K562 (cell line): ENCODE measurements around the gene FRMD1. TPM values are rescaled to one million over a fixed set of nuclear protein-coding genes. Genes with fewer than 3 reads are reported as not detected.

Source experiments
- ATAC-seq: fragments of 200-7000 bp; cut with Tn5 transposase; 3 replicates; pipeline ENCODE4 v1.9.1; 2020; ENCODE audit warnings: moderate library complexity
- BruUV-seq: library from RNA; stranded (reverse); fragments of 400-500 nt; replicated peaks from 2 replicates; lab custom pipeline; 2021; lab: Mats Ljungman, UMichigan
- CTCF ChIA-PET: fragments of 300-600 bp; formaldehyde crosslinking; extraction: SDS; loops from one replicate; lab custom pipeline; 2021; ENCODE audit warnings: low intra/inter-chr PET ratio; lab: Yijun Ruan, JAX
- POLR2A ChIA-PET: fragments of 300-600, 350-650 bp; sonication (Branson Sonifier 250); formaldehyde crosslinking; extraction: SDS; loops from one replicate; lab custom pipeline; 2021; ENCODE audit warnings: antibody characterized with exemption, inconsistent platforms; lab: Yijun Ruan, JAX
- DNase-seq, 4 experiments: peaks; one replicate each; pipeline versions ENCODE4 v3.0.0 to v3.0.0-alpha.2; 2011 to 2018; ENCODE audit warnings: low spot score in 3 of 4, mixed read lengths in 3 of 4; ENCODE audit errors: extremely low read depth in 1 of 4
- FAIRE-seq: peaks from 2 replicates; lab custom pipeline; 2011; peaks lifted over from hg19 to GRCh38; lab: Jason Lieb, UNC
- H2AFZ ChIP-seq: 2 replicates; pipeline ENCODE4 v1.6.0; 2011; ENCODE audit warnings: low read depth, low read length, control low read depth, inconsistent platforms
- H3K27ac ChIP-seq: fragments of 200-600 bp; 3 replicates; pipeline ENCODE4 v1.8.0; 2011; ENCODE audit warnings: low read depth, mild to moderate bottlenecking, control low read depth, inconsistent platforms, low read length, moderate library complexity, mixed read lengths; ENCODE audit errors: extremely low read depth
- H3K27me3 ChIP-seq, 2 experiments: fragments of 300-600 bp in 1 of 2; 2 replicates in 1 of 2; 3 replicates in 1 of 2; pipeline versions ENCODE4 v1.6.0 to v1.8.0; 2011; ENCODE audit warnings: inconsistent platforms in 2 of 2, low read length in 2 of 2, mild to moderate bottlenecking in 1 of 2, mixed read lengths in 1 of 2, moderate library complexity in 1 of 2; ENCODE audit not compliant: control insufficient read depth in 2 of 2, insufficient read depth in 2 of 2
- H3K36me3 ChIP-seq: fragments of 300-600 bp; 3 replicates; pipeline ENCODE4 v1.8.0; 2011; ENCODE audit warnings: mild to moderate bottlenecking, low read length, inconsistent platforms; ENCODE audit not compliant: control insufficient read depth, insufficient read depth
- H3K4me1 ChIP-seq, 2 experiments: fragments of 200-600 bp in 1 of 2; replicated peaks in 1 of 2; 2 replicates in 1 of 2; 3 replicates in 1 of 2; pipeline versions ENCODE4 v1.5.1 to v1.8.0; 2011; ENCODE audit warnings: inconsistent platforms in 2 of 2, low read length in 2 of 2, mild to moderate bottlenecking in 1 of 2, mixed read lengths in 1 of 2, moderate library complexity in 1 of 2; ENCODE audit not compliant: control insufficient read depth in 2 of 2, insufficient read depth in 2 of 2
- H3K4me2 ChIP-seq: 2 replicates; pipeline ENCODE4 v1.6.1; 2011; ENCODE audit warnings: low read length, control low read depth, inconsistent platforms, mixed read lengths; ENCODE audit not compliant: insufficient read depth
- H3K4me3 ChIP-seq: fragments of 200-600 bp; sonication (generic), shearing (Covaris generic); 2 replicates; pipeline ENCODE4 v1.5.1; 2016; ENCODE audit warnings: control low read depth, inconsistent platforms
- H3K79me2 ChIP-seq: fragments of 200-600 bp; 3 replicates; pipeline ENCODE4 v1.8.0; 2011; ENCODE audit warnings: low read length, inconsistent platforms; ENCODE audit not compliant: control insufficient read depth, insufficient read depth
- H3K9ac ChIP-seq, 2 experiments: 2 replicates each; pipeline versions ENCODE4 v1.6.0 to v1.6.1; 2011; ENCODE audit warnings: low read depth in 2 of 2, low read length in 2 of 2, control low read depth in 1 of 2, inconsistent platforms in 1 of 2, mild to moderate bottlenecking in 1 of 2, mixed read lengths in 1 of 2; ENCODE audit not compliant: insufficient read depth in 1 of 2
- H3K9me1 ChIP-seq: one replicate; pipeline ENCODE4 v1.6.0; 2011; ENCODE audit warnings: inconsistent platforms, mild to moderate bottlenecking, low read length, moderate library complexity; ENCODE audit not compliant: control insufficient read depth, insufficient read depth
- H3K9me3 ChIP-seq: replicated peaks from 2 replicates; pipeline ENCODE4 v1.5.1; 2011; ENCODE audit warnings: low read depth, low read length, inconsistent platforms; ENCODE audit not compliant: control insufficient read depth, insufficient read depth
- H4K20me1 ChIP-seq: replicated peaks from 2 replicates; pipeline ENCODE4 v1.6.1; 2011; ENCODE audit warnings: low read length, inconsistent platforms, mixed read lengths; ENCODE audit not compliant: control insufficient read depth, insufficient read depth
- GABPA ChIP-seq: fragments of 200-800 bp; sonication (Bioruptor generic); conservative IDR thresholded peaks from 2 replicates; pipeline ENCODE4 v1.6.1; 2016; ENCODE audit warnings: low read depth, missing genetic modification characterization, missing compliant biosample characterization
- GTF2A2 ChIP-seq: IDR thresholded peaks from 2 replicates; pipeline ENCODE4 v1.6.1; 2016; ENCODE audit warnings: mild to moderate bottlenecking, missing genetic modification characterization, missing compliant biosample characterization
- MECOM ChIP-seq: fragments of 250-450 bp; sonication (Bioruptor Pico); IDR thresholded peaks from 2 replicates; pipeline ENCODE4 v1.8.0; 2022; ENCODE audit warnings: inconsistent platforms
- NR2C2 ChIP-seq, 2 experiments: fragments of 200-800 bp in 1 of 2; sonication (Bioruptor generic) in 1 of 2; sonication (generic) in 1 of 2; formaldehyde crosslinking in 1 of 2; IDR thresholded peaks; 2 replicates each; pipeline versions ENCODE4 v1.6.1 to v1.8.0; 2016 to 2022; ENCODE audit warnings: mild to moderate bottlenecking in 1 of 2, missing compliant biosample characterization in 1 of 2, missing genetic modification characterization in 1 of 2, missing genetic modification reagents in 1 of 2
- POLR3G ChIP-seq: IDR thresholded peaks from 2 replicates; pipeline ENCODE4 v1.6.1; 2011; ENCODE audit not compliant: insufficient read length, insufficient replicate concordance; ENCODE audit errors: extremely low read depth
- SETDB1 ChIP-seq: IDR thresholded peaks from one replicate; pipeline ENCODE4 v1.6.1; 2012; ENCODE audit warnings: low read length, control low read depth, inconsistent platforms
- TCF7 ChIP-seq: sonication (generic); IDR thresholded peaks from 2 replicates; pipeline ENCODE4 v1.6.1; 2016; ENCODE audit warnings: antibody characterized with exemption, borderline replicate concordance
- THAP12 ChIP-seq: fragments of 250-450 bp; sonication (Bioruptor Pico); IDR thresholded peaks from 2 replicates; pipeline ENCODE4 v1.9.0; 2021; ENCODE audit warnings: mild to moderate bottlenecking, inconsistent platforms
- THAP7 ChIP-seq: fragments of 250-450 bp; sonication (Bioruptor Pico); IDR thresholded peaks from 2 replicates; pipeline ENCODE4 v1.5.0; 2021
- XRCC3 ChIP-seq: fragments of 450-650 bp; IDR thresholded peaks from 2 replicates; pipeline ENCODE4 v1.6.1; 2017; ENCODE audit warnings: mild to moderate bottlenecking, moderate library complexity
- XRCC4 ChIP-seq: IDR thresholded peaks from one replicate; pipeline ENCODE4 v1.6.1; 2011; ENCODE audit not compliant: insufficient read depth, insufficient read length; ENCODE audit errors: extremely low read depth
- ZNF224 ChIP-seq: sonication (generic); formaldehyde crosslinking; IDR thresholded peaks from 2 replicates; pipeline ENCODE4 v1.8.0; 2022; ENCODE audit warnings: mild to moderate bottlenecking, missing genetic modification reagents
- ZNF436 ChIP-seq: fragments of 250-450, 450-650 bp; sonication (Bioruptor Pico); formaldehyde crosslinking; IDR thresholded peaks from 2 replicates; pipeline ENCODE4 v1.7.0; 2020; ENCODE audit warnings: mild to moderate bottlenecking
- ZNF75A ChIP-seq: fragments of 450-650 bp; formaldehyde crosslinking; IDR thresholded peaks from 2 replicates; pipeline ENCODE4 v1.4.0; 2020; ENCODE audit warnings: mild to moderate bottlenecking
- WGBS: fragments of 100-300 bp; shearing (Covaris generic); methylation state at CpG from one replicate; pipeline ENCODE4 v1.1.6; 2016; ENCODE audit warnings: low coverage, mixed read lengths; ENCODE audit not compliant: insufficient coverage; ENCODE audit errors: missing lambda C conversion rate; 5-methylcytosine and 5-hydroxymethylcytosine counted together
- in situ Hi-C: fragments of 300-500 bp; cut with MboI; formaldehyde crosslinking; loops from 4 replicates; pipeline ENCODE4 v1.15.0; 2018; ENCODE audit warnings: inconsistent platforms, mixed read lengths
- intact Hi-C: fragments of 100-400 bp; cut with micrococcal nuclease; formaldehyde crosslinking; loops from 2 replicates; pipeline ENCODE4 v1.14.2; 2022
- polyA plus RNA-seq, 8 experiments: library from polyadenylated mRNA; depleted of rRNA in 4 of 8; stranded (reverse) in 5 of 8; unstranded in 3 of 8; fragments of >200 nt; fragmentation: Nextera tagmentation in 2 of 8; fragmentation: Illumina TruSeq in 1 of 8; extraction: Ambion mirVana in 2 of 8; extraction: Trizol in 1 of 8; gene quantifications; 2 replicates each; pipeline versions ENCODE4 v1.2.1 to v1.2.3, GENCODE V29; 2011 to 2014; ENCODE audit warnings: inconsistent platforms in 1 of 8, missing spikeins in 1 of 8
- total RNA-seq, 7 experiments: library from RNA; depleted of rRNA in 6 of 7; stranded (reverse); fragments of >200 nt in 6 of 7; fragmentation: Illumina TruSeq in 2 of 7; extraction: Trizol in 2 of 7; gene quantifications; 2 replicates each; pipeline versions ENCODE4 v1.2.1 to v1.2.3, GENCODE V29; 2011 to 2021; ENCODE audit warnings: low replicate concordance in 1 of 7
- TF ChIP-seq, protein P1 (sequence below): fragments of 250-450 bp; sonication (Bioruptor Pico); IDR thresholded peaks from 2 replicates; pipeline ENCODE4 v1.4.0; 2020; ENCODE audit warnings: mild to moderate bottlenecking, moderate library complexity
- TF ChIP-seq, protein P2 (sequence below): fragments of 450-650 bp; formaldehyde crosslinking; IDR thresholded peaks from 2 replicates; pipeline ENCODE4 v1.4.0; 2020; ENCODE audit warnings: mild to moderate bottlenecking, moderate library complexity

Gene FRMD1
- total and polyA plus RNA-seq, 9 of the 15 experiments (the other 6 are each of a cell fraction or from before 2014, with no cell fraction given): 0.01 to 0.04 (median 0.01) TPM; not detected in 6

- Histone ChIP-seq H3K9ac (no peak overlapping the region), H3K9me1 (no peaks in the 10 kb centered on the region), H3K4me2 (no peak overlapping the region), H3K9me3 (no peaks in the 10 kb centered on the region), H3K27me3 (peaks cover 14 to 54% of the 10 kb centered on the region in 2 experiments; a peak in 4 of 5 replicates), H2AFZ (no peak overlapping the region), H3K36me3 (no peaks in the 10 kb centered on the region), H3K79me2 (no peaks in the 10 kb centered on the region), H3K4me3 (no peak overlapping the region), H4K20me1 (no peaks in the 10 kb centered on the region; the same call in 1 of the 2 replicates), H3K27ac (no peak overlapping the region), H3K4me1 (no peaks in the 10 kb centered on the region)
- POLR2A ChIA-PET: no interaction called here
- WGBS: 0% methylated on average over 7 of the region's 7 CpGs
- FAIRE-seq (no peak), ATAC-seq (no peak), DNase-seq (no peak)
- intact Hi-C loops: no loop called here
- BruUV-seq: no TSS peak
- in situ Hi-C loops: no loop called here
- CTCF ChIA-PET: no interaction called here
- TF ChIP-seq GABPA (no peak), THAP7 (CRISPR knock-in tag) (no peak), POLR3G (no peak), THAP12 (no peak), TCF7 (no peak), ZNF436 (CRISPR knock-in tag) (no peak), ZNF75A (CRISPR knock-in tag) (no peak), MECOM (no peak), XRCC3 (no peak), NR2C2 (CRISPR knock-in tag; IDR thresholded peaks at IDR 0.05) (no peak), NR2C2 (tag; IDR thresholded peaks at IDR 0.05) (no peak), SETDB1 (no peak), ZNF224 (CRISPR knock-in tag) (no peak), GTF2A2 (tag) (no peak), XRCC4 (no peak)
- TF ChIP-seq, protein P1, sequence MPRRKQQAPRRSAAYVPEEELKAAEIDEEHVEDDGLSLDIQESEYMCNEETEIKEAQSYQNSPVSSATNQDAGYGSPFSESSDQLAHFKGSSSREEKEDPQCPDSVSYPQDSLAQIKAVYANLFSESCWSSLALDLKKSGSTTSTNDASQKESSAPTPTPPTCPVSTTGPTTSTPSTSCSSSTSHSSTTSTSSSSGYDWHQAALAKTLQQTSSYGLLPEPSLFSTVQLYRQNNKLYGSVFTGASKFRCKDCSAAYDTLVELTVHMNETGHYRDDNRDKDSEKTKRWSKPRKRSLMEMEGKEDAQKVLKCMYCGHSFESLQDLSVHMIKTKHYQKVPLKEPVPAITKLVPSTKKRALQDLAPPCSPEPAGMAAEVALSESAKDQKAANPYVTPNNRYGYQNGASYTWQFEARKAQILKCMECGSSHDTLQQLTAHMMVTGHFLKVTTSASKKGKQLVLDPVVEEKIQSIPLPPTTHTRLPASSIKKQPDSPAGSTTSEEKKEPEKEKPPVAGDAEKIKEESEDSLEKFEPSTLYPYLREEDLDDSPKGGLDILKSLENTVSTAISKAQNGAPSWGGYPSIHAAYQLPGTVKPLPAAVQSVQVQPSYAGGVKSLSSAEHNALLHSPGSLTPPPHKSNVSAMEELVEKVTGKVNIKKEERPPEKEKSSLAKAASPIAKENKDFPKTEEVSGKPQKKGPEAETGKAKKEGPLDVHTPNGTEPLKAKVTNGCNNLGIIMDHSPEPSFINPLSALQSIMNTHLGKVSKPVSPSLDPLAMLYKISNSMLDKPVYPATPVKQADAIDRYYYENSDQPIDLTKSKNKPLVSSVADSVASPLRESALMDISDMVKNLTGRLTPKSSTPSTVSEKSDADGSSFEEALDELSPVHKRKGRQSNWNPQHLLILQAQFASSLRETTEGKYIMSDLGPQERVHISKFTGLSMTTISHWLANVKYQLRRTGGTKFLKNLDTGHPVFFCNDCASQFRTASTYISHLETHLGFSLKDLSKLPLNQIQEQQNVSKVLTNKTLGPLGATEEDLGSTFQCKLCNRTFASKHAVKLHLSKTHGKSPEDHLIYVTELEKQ (CRISPR knock-in tag): no peak
- TF ChIP-seq, protein P2, sequence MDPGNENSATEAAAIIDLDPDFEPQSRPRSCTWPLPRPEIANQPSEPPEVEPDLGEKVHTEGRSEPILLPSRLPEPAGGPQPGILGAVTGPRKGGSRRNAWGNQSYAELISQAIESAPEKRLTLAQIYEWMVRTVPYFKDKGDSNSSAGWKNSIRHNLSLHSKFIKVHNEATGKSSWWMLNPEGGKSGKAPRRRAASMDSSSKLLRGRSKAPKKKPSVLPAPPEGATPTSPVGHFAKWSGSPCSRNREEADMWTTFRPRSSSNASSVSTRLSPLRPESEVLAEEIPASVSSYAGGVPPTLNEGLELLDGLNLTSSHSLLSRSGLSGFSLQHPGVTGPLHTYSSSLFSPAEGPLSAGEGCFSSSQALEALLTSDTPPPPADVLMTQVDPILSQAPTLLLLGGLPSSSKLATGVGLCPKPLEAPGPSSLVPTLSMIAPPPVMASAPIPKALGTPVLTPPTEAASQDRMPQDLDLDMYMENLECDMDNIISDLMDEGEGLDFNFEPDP (CRISPR knock-in tag): no peak
These were observed 75.0 kb downstream of the FRMD1 start for GRCh38 chr6:168004023-168004422.
